ENCODE data around the gene PRDX1.

- TF ChIP-seq ESRRG (CRISPR knock-in tag; IDR thresholded peaks at IDR 0.05) (no peak), ZC3H10 (CRISPR knock-in tag; IDR thresholded peaks at IDR 0.05) (no peak), ZNF8 (CRISPR knock-in tag; IDR thresholded peaks at IDR 0.05) (no peak)
These were observed 10.6 kb downstream of the PRDX1 start for GRCh38 chr1:45510972-45511527.
